LNCAP (cell line): ENCODE measurements around the gene VASH1.

Source experiments
- CTCF ChIP-seq: fragments of 450-650 bp; IDR thresholded peaks from 2 replicates; pipeline ENCODE4 v1.5.1; 2017; ENCODE audit warnings: mild to moderate bottlenecking

VASH1 gene

GRCh38 chr14:76776428-76777251 lies 15.4 kb downstream of the VASH1 start:
- TF ChIP-seq CTCF, result no peak

GRCh38 chr14:76777721-76778120 lies 16.5 kb downstream of the VASH1 start:
- TF ChIP-seq CTCF, result no peak

GRCh38 chr14:76778546-76779215 lies 17.4 kb downstream of the VASH1 start:
- no peak for TF ChIP-seq CTCF

- no peak for TF ChIP-seq CTCF
Observed at GRCh38 chr14:76779221-76780057, 18.2 kb downstream of the VASH1 start.

GRCh38 chr14:76780058-76780345 lies 18.7 kb downstream of the VASH1 start:
- no peak for TF ChIP-seq CTCF

- TF ChIP-seq CTCF, result no peak
Observed at GRCh38 chr14:76780360-76780759, 19.1 kb downstream of the VASH1 start.

- TF ChIP-seq CTCF, result no peak
Observed at GRCh38 chr14:76780875-76781647, 19.8 kb downstream of the VASH1 start.
